Fibroblast of skin of abdomen (primary cell): ENCODE results near the gene THBS4.

Experiments
- DNase-seq: peaks from one replicate; pipeline ENCODE4 v3.0.0-alpha.2; 2013

THBS4 gene

GRCh38 chr5:80048084-80048780 is 13.1 kb downstream of the THBS4 start:
- DNase-seq, result no peak

GRCh38 chr5:80052464-80052863 is 17.3 kb downstream of the THBS4 start:
- no peak for DNase-seq

DNA sequence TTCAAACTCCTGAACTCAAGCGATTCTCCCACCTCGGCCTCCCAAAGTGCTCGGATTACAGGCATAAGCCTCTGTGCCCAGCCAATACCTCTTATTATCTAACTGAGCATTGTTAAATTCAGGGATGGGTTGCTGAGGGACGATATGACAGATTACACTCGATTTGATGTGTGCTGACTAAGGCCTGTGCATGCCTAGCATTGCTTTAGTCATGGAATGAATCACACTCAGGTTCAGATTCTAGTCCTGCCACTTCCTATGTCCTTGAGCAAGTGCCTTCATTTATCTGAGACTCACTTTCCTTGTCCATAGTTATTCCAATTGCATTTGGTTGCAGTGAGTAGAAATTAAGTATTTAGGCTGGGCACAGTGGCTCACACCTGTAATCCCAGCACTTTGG is 19.5 kb downstream of the THBS4 start:
- DNase-seq, result peak; percentile 55

GRCh38 chr5:80055491-80056170 is 20.5 kb downstream of the THBS4 start:
- DNase-seq, result no peak

DNA sequence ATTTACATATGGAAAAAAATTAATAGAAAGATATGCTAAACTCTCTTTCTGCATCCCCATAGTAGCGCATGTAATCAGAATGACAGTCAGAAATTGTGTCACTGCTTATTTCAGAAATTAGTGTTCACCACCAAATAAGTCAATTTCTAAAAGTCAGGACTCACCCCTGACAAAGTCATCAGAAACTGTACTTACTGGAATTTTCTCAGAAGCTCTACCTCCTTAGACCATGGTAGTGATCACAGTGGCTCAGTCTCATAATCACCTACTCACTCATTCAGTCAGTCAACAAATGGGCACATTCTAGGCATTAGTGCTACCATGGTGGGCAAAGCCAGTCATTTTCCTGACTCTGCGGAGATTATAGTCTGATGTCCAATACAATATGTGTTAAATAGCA is 22.0 kb downstream of the THBS4 start:
- DNase-seq, result no peak

DNA sequence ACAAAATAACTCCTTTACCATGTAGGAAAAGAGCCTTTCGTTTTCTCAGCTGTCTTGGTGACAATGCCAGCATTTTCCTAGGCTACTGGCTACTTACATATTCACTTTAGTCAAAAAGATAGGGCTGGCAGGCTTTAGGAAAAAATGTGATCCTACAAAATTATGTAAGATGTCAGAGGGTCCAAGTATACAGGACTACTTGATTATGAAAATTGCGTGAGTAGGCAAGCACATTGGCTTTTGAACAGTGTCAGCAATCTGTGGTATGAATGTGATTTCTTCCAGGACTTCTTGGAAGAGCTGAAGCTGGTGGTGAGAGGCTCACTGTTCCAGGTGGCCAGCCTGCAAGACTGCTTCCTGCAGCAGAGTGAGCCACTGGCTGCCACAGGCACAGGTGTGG is 22.8 kb downstream of the THBS4 start:
- no peak for DNase-seq

- DNase-seq, result no peak
Observed at GRCh38 chr5:80059354-80059980, 24.3 kb downstream of the THBS4 start.

DNA sequence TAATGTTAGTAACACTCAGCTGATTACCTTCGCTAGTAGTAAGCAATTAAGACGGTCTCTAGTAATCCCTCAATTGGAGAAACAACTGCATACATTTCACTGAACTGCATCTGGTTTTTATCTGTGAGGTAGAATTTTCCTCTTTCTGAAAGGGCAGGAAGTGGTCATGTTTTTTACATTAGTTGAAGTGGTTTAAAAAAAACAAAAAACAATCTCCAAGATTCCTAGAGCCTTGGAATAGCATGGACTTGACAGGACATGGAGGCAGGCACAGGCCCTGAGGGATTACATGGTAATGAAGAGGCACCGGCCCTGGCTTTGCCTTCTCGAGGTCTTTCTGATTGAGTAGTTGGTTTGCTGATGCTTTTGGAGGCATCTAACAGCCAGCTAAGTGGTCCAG is 25.8 kb downstream of the THBS4 start:
- DNase-seq, result peak; percentile 18

- DNase-seq, result no peak
Observed at GRCh38 chr5:80061547-80061946, 26.4 kb downstream of the THBS4 start.

DNA sequence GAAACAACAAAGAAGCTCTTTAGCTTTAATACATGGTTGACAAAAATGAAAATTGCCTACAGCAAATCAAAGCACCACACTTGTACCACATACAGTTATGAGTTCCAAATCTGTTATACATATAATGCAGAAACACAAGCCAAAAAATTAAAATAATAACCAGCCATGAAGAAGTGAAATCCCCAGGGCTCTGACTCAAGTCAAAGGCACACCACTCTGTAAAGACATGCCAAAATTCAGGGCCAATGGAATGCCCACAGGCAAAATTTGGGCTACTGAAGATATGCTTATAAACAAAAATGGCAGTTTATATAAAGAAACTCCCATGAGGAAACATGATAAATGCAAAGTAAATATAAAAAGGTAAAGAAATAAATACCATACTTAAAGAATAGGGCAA is 29.0 kb downstream of the THBS4 start:
- no peak for DNase-seq

- no peak for DNase-seq
Observed at GRCh38 chr5:80067016-80067415, 31.9 kb downstream of the THBS4 start.

GRCh38 chr5:80067531-80068245 is 32.5 kb downstream of the THBS4 start:
- no peak for DNase-seq

GRCh38 chr5:80068246-80068636 is 33.1 kb downstream of the THBS4 start:
- DNase-seq, result no peak

- no peak for DNase-seq
Observed at GRCh38 chr5:80068775-80069174, 33.6 kb downstream of the THBS4 start.

- no peak for DNase-seq
Observed at GRCh38 chr5:80069251-80069800, 34.2 kb downstream of the THBS4 start.

DNA sequence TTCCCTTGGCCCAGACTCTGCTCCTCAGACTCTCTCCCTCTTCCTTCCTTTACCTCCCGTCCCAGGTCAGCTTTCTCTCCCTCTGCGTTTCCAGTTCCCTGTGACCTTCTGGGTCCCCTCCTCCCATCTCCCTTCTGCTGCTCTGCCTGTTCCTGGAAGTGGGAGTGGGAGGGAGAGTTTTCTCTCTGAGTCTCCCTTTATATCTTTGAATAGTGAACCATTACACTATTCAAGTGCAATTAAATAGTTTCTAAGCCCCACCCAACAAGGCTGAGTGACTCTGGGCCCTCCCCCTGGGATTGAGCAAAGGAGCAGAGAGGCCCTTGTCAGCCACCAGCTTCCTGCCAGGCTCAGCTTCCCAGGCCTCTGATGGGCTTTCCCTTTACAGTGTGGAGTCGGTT is 34.8 kb downstream of the THBS4 start:
- DNase-seq, result no peak

GRCh38 chr5:80070338-80071056 is 35.3 kb downstream of the THBS4 start:
- DNase-seq, result peak; percentile 62

DNA sequence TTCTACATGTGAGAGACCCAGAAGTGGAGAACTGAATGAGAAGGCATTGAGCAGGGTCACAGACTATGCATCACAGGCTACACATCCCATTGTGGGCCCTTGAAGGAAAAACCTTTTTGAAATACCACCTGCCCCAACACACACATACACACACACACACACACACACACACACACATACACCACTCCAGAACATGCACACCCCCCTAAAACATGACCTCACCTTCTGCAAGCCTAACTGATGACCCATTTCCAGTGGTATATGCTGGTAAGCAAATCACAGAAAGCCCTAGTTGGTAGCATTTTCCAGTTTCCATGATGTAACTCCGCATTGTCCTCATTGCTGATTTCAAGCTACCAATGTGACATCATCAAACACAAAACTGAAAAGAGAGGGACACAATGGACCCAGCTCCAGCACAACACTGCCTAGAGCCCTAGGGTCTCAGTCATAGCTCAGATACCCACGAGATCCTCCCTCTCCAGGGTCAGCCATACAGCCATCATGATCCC is 36.4 kb downstream of the THBS4 start:
- no peak for DNase-seq

DNA sequence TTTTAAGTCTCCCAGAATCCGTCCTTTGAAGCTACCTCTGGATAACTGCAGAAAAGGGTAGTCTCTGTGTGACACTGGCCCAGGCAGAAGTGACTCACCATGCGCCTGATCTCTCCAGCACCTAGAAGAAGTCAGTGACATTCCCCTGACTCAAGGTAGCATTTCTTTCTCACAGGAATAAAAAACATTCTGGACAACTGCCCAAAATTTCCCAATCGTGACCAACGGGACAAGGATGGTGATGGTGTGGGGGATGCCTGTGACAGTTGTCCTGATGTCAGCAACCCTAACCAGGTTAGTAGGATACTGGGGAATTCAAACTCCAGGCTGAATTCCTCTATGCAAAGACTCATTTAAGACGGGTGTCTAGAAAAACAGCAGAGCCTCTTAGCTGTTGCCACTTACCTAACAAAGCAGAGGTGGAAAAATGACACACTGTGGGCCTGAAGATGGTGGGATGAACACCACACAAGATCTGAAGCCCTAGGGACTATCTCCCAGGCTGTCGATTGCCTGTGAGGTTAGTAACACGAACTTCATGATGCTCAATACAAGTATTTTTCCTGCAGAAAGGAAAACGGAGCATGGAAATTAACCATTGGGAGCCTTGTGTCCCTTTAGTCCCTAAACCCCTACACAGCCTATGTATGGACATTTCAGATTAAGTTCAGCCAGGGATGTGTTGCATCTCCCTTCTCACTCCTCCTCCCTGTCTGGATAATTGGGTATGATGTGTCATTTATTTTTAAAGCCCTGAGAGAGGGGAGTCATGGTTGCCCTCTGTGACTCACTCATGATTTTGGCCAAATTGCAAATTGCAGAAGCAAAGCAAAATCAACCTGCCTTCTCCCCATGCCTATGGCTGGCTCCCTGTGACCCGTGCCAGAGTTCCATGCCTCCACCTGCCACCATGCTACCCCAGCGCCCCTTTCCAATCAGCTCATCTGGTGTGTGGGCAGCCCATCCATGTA is 37.2 kb downstream of the THBS4 start:
- peak; percentile 14 for DNase-seq

DNA sequence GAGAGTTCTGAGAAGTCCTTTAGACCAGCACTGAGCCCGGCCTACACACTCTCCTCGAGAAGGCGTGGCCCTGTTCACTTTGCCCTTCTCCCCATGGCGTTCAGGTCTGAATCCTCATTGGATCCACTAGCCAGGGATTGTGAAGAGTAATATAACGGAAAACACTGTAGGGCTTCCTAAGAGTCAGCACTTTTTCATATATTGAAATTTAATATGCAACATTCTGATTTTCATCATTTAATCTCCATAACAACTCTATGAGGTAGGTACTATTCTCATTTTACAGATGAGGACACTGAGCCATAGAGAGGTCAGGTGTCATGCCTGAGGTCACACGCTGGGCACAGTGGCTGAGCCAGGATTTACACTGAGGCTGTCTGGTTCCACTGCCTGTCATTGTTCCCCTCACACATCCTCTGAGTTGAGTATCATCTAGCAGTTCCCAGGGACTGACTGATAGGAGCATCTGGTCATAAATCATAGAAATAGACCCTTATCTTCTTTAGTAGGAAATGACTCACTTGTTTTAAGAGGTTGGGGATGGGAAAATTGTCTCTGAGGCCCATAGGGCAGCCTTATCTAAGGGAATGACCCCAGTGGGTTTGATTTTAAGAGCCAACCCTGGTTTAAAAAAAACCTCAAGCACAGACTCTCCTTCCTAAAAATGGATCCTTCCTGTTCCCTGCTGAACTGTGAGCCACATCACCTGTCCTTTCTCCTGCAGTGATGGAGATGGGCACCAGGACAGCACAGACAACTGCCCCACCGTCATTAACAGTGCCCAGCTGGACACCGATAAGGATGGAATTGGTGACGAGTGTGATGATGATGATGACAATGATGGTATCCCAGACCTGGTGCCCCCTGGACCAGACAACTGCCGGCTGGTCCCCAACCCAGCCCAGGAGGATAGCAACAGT is 41.2 kb downstream of the THBS4 start:
- no peak for DNase-seq
